MM.1S (cell line): Measurements from ENCODE around the gene PELI1.

Experiments
- CTCF ChIP-seq: fragments of 300-600 bp; sonication (generic); IDR thresholded peaks from 2 replicates; pipeline ENCODE4 v1.5.1; 2016; ENCODE audit warnings: antibody characterized with exemption, low read length, mixed read lengths
- EZH2 ChIP-seq: fragments of 300-600 bp; sonication (generic); optimal IDR thresholded peaks from 2 replicates; pipeline ENCODE3; 2017; ENCODE audit warnings: low read depth, mild to moderate bottlenecking, antibody characterized with exemption, low read length, mixed read lengths
- EZH2phosphoT487 ChIP-seq: fragments of 300-600 bp; sonication (generic); IDR thresholded peaks from 2 replicates; pipeline ENCODE4 v1.6.1; 2018; ENCODE audit warnings: antibody characterized with exemption, low read length

- TF ChIP-seq CTCF: no peak
- no peak for TF ChIP-seq EZH2phosphoT487
- TF ChIP-seq EZH2: no peak
Measured at GRCh38 chr2:64192125-64192479, 47.9 kb upstream of the PELI1 start.
